Measurements from ENCODE around the gene CHKA.

- TF ChIP-seq CTCF (IDR thresholded peaks at IDR 0.05) (no peak), POLR2A (IDR thresholded peaks at IDR 0.05) (no peak)
Observed at GRCh38 chr11:68117853-68118470, 3.2 kb downstream of the CHKA start.

All from thyroid gland (tissue), 4 donors.